T-helper 17 cell (primary cell): Measurements from ENCODE around the gene ZNF384. TPM values are rescaled to one million over a fixed set of nuclear protein-coding genes. Genes with fewer than 3 reads are reported as not detected.

Experiments used
- ATAC-seq: fragments of 150-1000 bp; cut with Tn5 transposase; 2 replicates; pipeline ENCODE4 v1.10.0; 2021; ENCODE audit warnings: mild to moderate bottlenecking, moderate library complexity
- DNase-seq, 3 donors: peaks; one replicate each; pipeline versions ENCODE4 v3.0.0 to v3.0.0-alpha.2; 2020 to 2021
- H3K9me3 ChIP-seq: one replicate; pipeline ENCODE4 v1.7.0; 2013; ENCODE audit warnings: low read length, mild to moderate bottlenecking; ENCODE audit not compliant: control insufficient read depth, poor library complexity, severe bottlenecking
- H3K27ac Mint-ChIP-seq: one replicate; pipeline ENCODE4 v1.8.0; 2022; ENCODE audit warnings: mild to moderate bottlenecking, moderate library complexity, mixed read lengths
- H3K27me3 Mint-ChIP-seq: one replicate; pipeline ENCODE4 v1.8.0; 2022; ENCODE audit warnings: mixed read lengths
- H3K36me3 Mint-ChIP-seq: one replicate; pipeline ENCODE4 v1.8.0; 2022; ENCODE audit warnings: low read depth, mixed read lengths
- H3K4me1 Mint-ChIP-seq: one replicate; pipeline ENCODE4 v1.8.0; 2022; ENCODE audit warnings: mild to moderate bottlenecking, mixed read lengths
- H3K4me3 Mint-ChIP-seq: one replicate; pipeline ENCODE4 v1.8.0; 2022; ENCODE audit warnings: mild to moderate bottlenecking, moderate library complexity, mixed read lengths
- total RNA-seq, 4 donors: library from RNA in 2 of 4; stranded (reverse) in 2 of 4; gene quantifications; one replicate each; pipeline ENCODE4 v1.2.3 and lab custom pipeline; 2022 to 2026

ZNF384 gene
- total RNA-seq, 2 donors from 2014 or later: 62.9 to 66.3 TPM

DNA sequence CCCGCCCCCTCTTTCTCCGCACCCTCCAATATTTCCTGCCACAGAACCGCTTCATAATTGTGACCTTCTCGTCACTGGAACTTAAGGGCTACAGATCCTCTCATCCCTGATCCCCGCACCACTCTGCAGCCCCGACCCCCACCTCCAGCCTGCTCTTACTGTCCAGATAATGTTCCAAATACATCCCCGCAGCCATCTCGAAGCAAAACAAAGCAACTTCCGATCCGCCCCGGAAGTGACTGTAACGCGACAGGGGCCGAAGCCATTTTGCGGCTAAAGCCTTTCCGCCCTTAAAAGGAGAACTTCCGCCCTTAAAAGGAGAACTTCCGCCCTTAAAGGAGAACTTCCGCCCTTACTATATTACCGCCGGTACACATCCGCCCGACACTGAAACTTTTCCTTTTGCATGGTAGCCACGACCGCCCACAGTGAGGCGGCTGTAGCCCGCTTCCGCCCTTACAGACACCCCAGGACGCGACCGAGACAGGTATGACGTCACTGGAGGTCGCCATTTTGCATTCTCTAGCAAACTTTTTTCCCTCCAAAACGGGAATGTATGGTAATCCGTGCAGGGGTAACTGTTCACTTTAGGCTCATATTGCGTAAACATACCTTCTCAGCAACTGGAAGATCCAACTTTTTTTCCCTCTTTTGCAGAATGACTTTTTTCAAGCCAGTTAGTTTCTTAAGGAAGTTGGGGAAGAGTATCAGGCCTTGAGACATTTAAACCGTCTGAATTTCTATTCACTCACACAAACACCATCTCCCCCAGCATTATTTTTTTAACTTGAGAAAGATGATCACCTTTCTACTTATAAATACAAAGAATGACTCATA is 26.1 kb downstream of the ZNF384 start, which contains the start of gene ING4:
Gene ING4 (minus strand): TSS at position 214 of the 837 bp plus-strand sequence. CDS start 18 bp downstream, at position 196.
- DNase-seq (peak; percentile 83 to 93 (median 90)), ATAC-seq (peak; percentile 99)
- Mint-ChIP-seq H3K4me3 (peak within 1 kb of the TSS; percentile 100), H3K36me3 (peaks cover 11% of the 10 kb centered on the region), H3K27ac (peak within 1 kb of the TSS; percentile 99), H3K4me1 (peaks cover 22% of the 10 kb centered on the region), H3K27me3 (no peaks in the 10 kb centered on the region)
- H3K9me3 ChIP-seq: no peaks in the 10 kb centered on the region

DNA sequence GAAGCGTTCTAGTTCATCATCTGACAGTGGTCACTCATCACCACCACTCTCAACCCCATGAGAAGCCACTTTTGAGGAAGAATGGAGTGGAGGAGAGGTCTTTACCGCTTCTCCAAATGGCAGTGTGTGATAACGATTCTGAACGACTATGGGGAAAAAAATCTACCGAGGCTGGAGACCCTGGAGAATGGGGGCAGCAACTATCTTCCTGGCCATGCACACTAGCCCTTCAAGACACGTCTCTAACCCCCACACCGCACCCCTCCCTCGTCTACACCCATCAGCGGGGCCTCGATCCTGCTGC is 26.6 kb downstream of the ZNF384 start:
- ATAC-seq: peak; percentile 63
- Mint-ChIP-seq H3K4me1 (peaks cover 22% of the 10 kb centered on the region), H3K27me3 (no peaks in the 10 kb centered on the region), H3K27ac (peak overlapping the region; percentile 99), H3K36me3 (peaks cover 7% of the 10 kb centered on the region), H3K4me3 (peak overlapping the region; percentile 100)
- DNase-seq: no peak
- H3K9me3 ChIP-seq: no peaks in the 10 kb centered on the region

DNA sequence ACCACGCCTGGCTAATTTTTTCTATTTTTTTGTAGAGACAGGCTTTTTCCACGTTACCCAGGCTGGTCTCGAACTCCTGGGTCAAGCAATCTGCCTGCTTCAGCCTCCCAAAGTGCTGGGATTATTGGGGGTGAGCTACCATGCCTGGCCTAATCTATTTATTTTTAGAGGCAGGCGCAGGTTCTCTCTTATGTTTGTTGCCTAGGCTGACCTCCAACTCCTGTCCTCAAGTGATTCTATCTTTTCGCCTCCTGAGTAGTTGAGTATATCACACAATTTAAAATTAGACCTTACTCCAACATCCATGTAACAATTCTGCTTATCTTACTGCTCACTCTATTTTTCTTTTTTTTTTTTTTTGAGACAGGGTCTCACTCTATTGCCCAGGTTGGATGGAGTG is 35.2 kb downstream of the ZNF384 start:
- Mint-ChIP-seq H3K36me3 (peaks cover 14% of the 10 kb centered on the region), H3K4me1 (peaks cover 16% of the 10 kb centered on the region), H3K27ac (no peak overlapping the region), H3K27me3 (no peaks in the 10 kb centered on the region), H3K4me3 (no peak overlapping the region)
- no peak for ATAC-seq
- DNase-seq: no peak
- no peaks in the 10 kb centered on the region for H3K9me3 ChIP-seq

DNA sequence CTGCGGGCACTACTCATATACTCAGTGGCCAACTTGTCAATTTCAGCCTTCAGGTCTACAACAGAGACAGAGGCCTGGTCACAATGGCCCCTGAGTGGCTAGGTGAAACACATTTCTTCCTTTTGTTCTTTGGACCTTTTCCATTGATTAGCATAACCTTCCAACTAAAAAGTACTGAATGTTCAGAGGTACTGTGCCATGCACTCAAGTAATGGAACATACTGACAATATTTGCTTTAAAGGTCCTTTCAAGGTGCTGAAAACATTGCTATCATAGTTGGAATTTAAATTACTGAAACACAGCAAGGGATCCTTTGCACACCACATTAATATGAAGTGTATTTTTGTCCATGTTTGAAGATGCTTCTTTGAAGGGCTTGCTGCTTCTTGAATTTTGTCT is 35.8 kb downstream of the ZNF384 start:
- ATAC-seq (no peak), DNase-seq (no peak)
- Mint-ChIP-seq H3K4me3 (no peak overlapping the region), H3K27me3 (no peaks in the 10 kb centered on the region), H3K36me3 (peaks cover 9% of the 10 kb centered on the region), H3K4me1 (peaks cover 11% of the 10 kb centered on the region), H3K27ac (no peak overlapping the region)
- no peaks in the 10 kb centered on the region for H3K9me3 ChIP-seq

DNA sequence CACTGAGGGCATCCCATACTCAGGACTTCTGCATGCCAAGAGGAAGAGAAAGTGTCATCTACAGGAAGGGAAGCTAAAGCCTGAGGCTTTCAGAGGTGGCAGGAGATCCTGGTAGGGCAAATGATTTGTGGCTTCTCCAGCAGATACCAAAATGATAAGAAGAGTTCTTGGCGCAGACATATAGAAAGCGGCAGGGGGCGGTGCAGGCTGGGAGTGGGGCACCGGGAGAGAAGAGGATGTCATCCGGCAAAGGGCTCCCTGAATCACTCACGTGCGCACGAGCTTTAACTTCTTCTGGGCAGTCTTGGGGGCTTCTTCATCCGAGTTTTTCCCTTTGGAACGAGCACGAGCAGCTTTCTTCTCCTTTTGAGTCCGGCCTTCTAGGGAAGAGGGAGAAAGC is 36.8 kb downstream of the ZNF384 start:
- H3K36me3 Mint-ChIP-seq: peaks cover 12% of the 10 kb centered on the region
- DNase-seq (no peak), ATAC-seq (no peak)
- H3K27me3 Mint-ChIP-seq: no peaks in the 10 kb centered on the region
- H3K9me3 ChIP-seq: no peaks in the 10 kb centered on the region
- H3K4me1 Mint-ChIP-seq: peaks cover 12% of the 10 kb centered on the region
- H3K4me3 Mint-ChIP-seq: no peak overlapping the region
- H3K27ac Mint-ChIP-seq: peak overlapping the region; percentile 41

- Mint-ChIP-seq H3K4me1 (peaks cover 19% of the 10 kb centered on the region), H3K27ac (no peak overlapping the region), H3K4me3 (no peak overlapping the region), H3K36me3 (peaks cover 13% of the 10 kb centered on the region), H3K27me3 (peaks cover 7% of the 10 kb centered on the region)
- H3K9me3 ChIP-seq: no peaks in the 10 kb centered on the region
- DNase-seq: no peak
- ATAC-seq: no peak
Measured at GRCh38 chr12:6650832-6651231, 38.3 kb downstream of the ZNF384 start.

DNA sequence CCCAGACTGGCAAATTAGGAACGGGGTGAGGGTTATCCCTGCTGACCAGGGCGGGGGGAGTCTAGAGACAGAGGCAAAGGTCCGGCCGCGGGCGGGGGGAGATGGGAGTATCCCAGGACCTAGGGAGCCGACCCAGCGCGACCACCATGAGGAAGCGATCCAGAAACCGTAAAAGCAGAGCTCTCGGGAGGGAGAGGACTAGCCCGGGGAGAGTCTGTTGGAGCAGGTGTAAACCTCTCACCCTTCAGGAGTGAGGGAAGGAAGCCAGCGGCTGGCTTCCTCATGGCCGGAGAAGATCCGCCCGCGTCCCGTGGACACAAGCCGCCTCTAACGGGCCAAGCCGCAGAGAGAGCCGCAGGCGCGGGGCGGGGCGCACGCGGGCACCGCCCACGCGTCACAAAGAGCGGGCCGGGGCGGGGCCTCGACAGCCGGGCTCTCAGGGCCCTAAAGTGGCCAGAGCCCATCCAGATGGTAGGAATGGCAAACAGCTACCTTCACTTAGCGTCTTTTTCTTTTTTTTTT is 42.0 kb downstream of the ZNF384 start, which contains the start of gene ACRBP:
Gene ACRBP (minus strand): TSS at position 350 of the 522 bp plus-strand sequence. CDS start 66 bp downstream, at position 284.
- Mint-ChIP-seq H3K36me3 (peaks cover 10% of the 10 kb centered on the region), H3K27ac (peak within 1 kb of the TSS; percentile 56)
- ATAC-seq: peak; percentile 76

GRCh38 chr12:6646276-6647082 is 42.7 kb downstream of the ZNF384 start:
- H3K9me3 ChIP-seq: no peaks in the 10 kb centered on the region
- DNase-seq (no peak), ATAC-seq (peak; percentile 8)
- H3K4me1 Mint-ChIP-seq: peaks cover 14% of the 10 kb centered on the region
- peaks cover 8% of the 10 kb centered on the region for H3K36me3 Mint-ChIP-seq
- peaks cover 9% of the 10 kb centered on the region for H3K27me3 Mint-ChIP-seq
- H3K4me3 Mint-ChIP-seq: peak overlapping the region; percentile 83
- H3K27ac Mint-ChIP-seq: no peak overlapping the region

More for the DNA sequence above, 42.0 kb downstream of the ZNF384 start, which contains the start of gene ACRBP:
- DNase-seq: peak in 1 of 3 donors; percentile 20
- Mint-ChIP-seq H3K4me3 (peak within 1 kb of the TSS; percentile 83), H3K27me3 (peaks cover 7% of the 10 kb centered on the region), H3K4me1 (peaks cover 14% of the 10 kb centered on the region)
- no peaks in the 10 kb centered on the region for H3K9me3 ChIP-seq

GRCh38 chr12:6644903-6645302 is 44.3 kb downstream of the ZNF384 start:
- no peak for ATAC-seq
- peaks cover 13% of the 10 kb centered on the region for H3K27me3 Mint-ChIP-seq
- peaks cover 12% of the 10 kb centered on the region for H3K4me1 Mint-ChIP-seq
- H3K27ac Mint-ChIP-seq: no peak overlapping the region
- H3K9me3 ChIP-seq: no peaks in the 10 kb centered on the region
- H3K4me3 Mint-ChIP-seq: no peak overlapping the region
- peaks cover 5% of the 10 kb centered on the region for H3K36me3 Mint-ChIP-seq
- no peak for DNase-seq

DNA sequence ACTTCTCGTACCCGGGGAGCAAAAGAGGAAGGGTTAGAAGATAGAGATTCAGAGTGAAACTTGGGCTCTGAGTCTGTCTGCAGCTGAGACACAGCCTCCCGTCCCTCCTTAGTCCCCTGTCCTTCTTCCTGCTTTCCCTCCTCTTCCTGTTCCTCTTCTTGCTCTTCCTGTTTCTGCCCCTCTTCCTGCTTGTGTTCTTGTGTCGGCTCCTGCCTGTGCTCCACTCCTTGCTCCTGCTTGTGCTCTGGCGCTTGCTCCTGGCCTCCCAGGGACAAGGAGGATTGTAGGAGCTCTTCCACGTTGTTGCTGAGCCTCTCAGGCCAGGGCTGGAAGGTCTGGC is 44.9 kb downstream of the ZNF384 start:
- no peak overlapping the region for H3K27ac Mint-ChIP-seq
- no peak overlapping the region for H3K4me3 Mint-ChIP-seq
- ATAC-seq: peak; percentile 40
- peaks cover 13% of the 10 kb centered on the region for H3K27me3 Mint-ChIP-seq
- H3K36me3 Mint-ChIP-seq: peaks cover 5% of the 10 kb centered on the region
- H3K9me3 ChIP-seq: no peaks in the 10 kb centered on the region
- no peak for DNase-seq
- H3K4me1 Mint-ChIP-seq: peaks cover 12% of the 10 kb centered on the region

- H3K27me3 Mint-ChIP-seq: peaks cover 13% of the 10 kb centered on the region
- ATAC-seq (no peak), DNase-seq (no peak)
- H3K4me1 Mint-ChIP-seq: peaks cover 12% of the 10 kb centered on the region
- H3K4me3 Mint-ChIP-seq: no peak overlapping the region
- peaks cover 5% of the 10 kb centered on the region for H3K36me3 Mint-ChIP-seq
- H3K27ac Mint-ChIP-seq: no peak overlapping the region
- no peaks in the 10 kb centered on the region for H3K9me3 ChIP-seq
Measured at GRCh38 chr12:6643569-6644256, 45.5 kb downstream of the ZNF384 start.

GRCh38 chr12:6641131-6641530 is 48.0 kb downstream of the ZNF384 start:
- no peaks in the 10 kb centered on the region for H3K36me3 Mint-ChIP-seq
- ATAC-seq: no peak
- H3K4me3 Mint-ChIP-seq: no peak overlapping the region
- no peaks in the 10 kb centered on the region for H3K9me3 ChIP-seq
- peaks cover 7% of the 10 kb centered on the region for H3K27me3 Mint-ChIP-seq
- DNase-seq: no peak
- peaks cover 6% of the 10 kb centered on the region for H3K4me1 Mint-ChIP-seq
- no peak overlapping the region for H3K27ac Mint-ChIP-seq

GRCh38 chr12:6640497-6640896 is 48.7 kb downstream of the ZNF384 start:
- no peak overlapping the region for H3K27ac Mint-ChIP-seq
- H3K27me3 Mint-ChIP-seq: peaks cover 7% of the 10 kb centered on the region
- peaks cover 9% of the 10 kb centered on the region for H3K4me1 Mint-ChIP-seq
- H3K9me3 ChIP-seq: no peaks in the 10 kb centered on the region
- no peak overlapping the region for H3K4me3 Mint-ChIP-seq
- DNase-seq (no peak), ATAC-seq (no peak)
- no peaks in the 10 kb centered on the region for H3K36me3 Mint-ChIP-seq
